GM12878 (cell line): ENCODE data around the gene EIF1AD. TPM values are rescaled to one million over a fixed set of nuclear protein-coding genes. Genes with fewer than 3 reads are reported as not detected.

ENCODE experiments used
- ATAC-seq: fragments of 200-7000 bp; cut with Tn5 transposase; 3 replicates; pipeline ENCODE4 v1.9.1; 2020; ENCODE audit warnings: mild to moderate bottlenecking, moderate library complexity
- BruUV-seq: library from RNA; stranded (reverse); fragments of 400-500 nt; replicated peaks from 2 replicates; lab custom pipeline; 2021; lab: Mats Ljungman, UMichigan
- CTCF ChIA-PET: fragments of 300-600 bp; sonication (Branson Sonifier 250); formaldehyde crosslinking; extraction: SDS; loops from one replicate; lab custom pipeline; 2021; ENCODE audit warnings: inconsistent platforms; lab: Yijun Ruan, JAX
- POLR2A ChIA-PET: fragments of 350-600 bp; formaldehyde crosslinking; extraction: SDS; loops from one replicate; lab custom pipeline; 2021; ENCODE audit warnings: inconsistent platforms; lab: Charles Lee
- RAD21 ChIA-PET: fragments of 300-600 bp; sonication (Branson Sonifier 250); formaldehyde crosslinking; loops from one replicate; lab custom pipeline; 2023; ENCODE audit warnings: antibody characterized with exemption; ENCODE audit not compliant: unreplicated experiment; lab: Charles Lee
- SMC1A ChIA-PET: fragments of 300-600 bp; sonication (Branson Sonifier 250); formaldehyde crosslinking; loops from one replicate; lab custom pipeline; 2023; ENCODE audit not compliant: unreplicated experiment, uncharacterized antibody; lab: Charles Lee
- DNase-seq: peaks from one replicate; pipeline ENCODE4 v3.0.0-alpha.2; 2011; ENCODE audit warnings: low read depth, low spot score
- FAIRE-seq: peaks from 3 replicates; lab custom pipeline; 2011; peaks lifted over from hg19 to GRCh38; lab: Jason Lieb, UNC
- H2AFZ ChIP-seq: 2 replicates; pipeline ENCODE4 v1.6.0; 2011; ENCODE audit warnings: low read depth, low read length, control low read depth; ENCODE audit not compliant: control insufficient read depth
- H3K27ac ChIP-seq: 2 replicates; pipeline ENCODE4 v1.5.1; 2011; ENCODE audit warnings: control low read depth; ENCODE audit not compliant: control insufficient read depth, insufficient read depth
- H3K27me3 ChIP-seq, 2 experiments: replicated peaks in 1 of 2; 2 replicates each; pipeline versions ENCODE4 v1.6.0 to v1.6.1; 2011; ENCODE audit warnings: low read length in 1 of 2; ENCODE audit not compliant: control insufficient read depth in 2 of 2, insufficient read depth in 2 of 2
- H3K36me3 ChIP-seq, 2 experiments: 2 replicates each; pipeline ENCODE4 v1.5.1; 2011; ENCODE audit warnings: low read length in 1 of 2; ENCODE audit not compliant: control insufficient read depth in 2 of 2, insufficient read depth in 2 of 2
- H3K4me1 ChIP-seq: 2 replicates; pipeline ENCODE4 v1.6.1; 2011; ENCODE audit warnings: mild to moderate bottlenecking, low read length, moderate library complexity, mixed read lengths; ENCODE audit not compliant: control insufficient read depth, insufficient read depth
- H3K4me2 ChIP-seq: 2 replicates; pipeline ENCODE4 v1.6.0; 2011; ENCODE audit warnings: control low read depth; ENCODE audit not compliant: control insufficient read depth, insufficient read depth
- H3K4me3 ChIP-seq: fragments of 200-600 bp; sonication (generic); 2 replicates; pipeline ENCODE4 v1.5.1; 2016
- H3K79me2 ChIP-seq: 2 replicates; pipeline ENCODE4 v1.6.0; 2011; ENCODE audit warnings: low read length; ENCODE audit not compliant: control insufficient read depth, insufficient read depth
- H3K9ac ChIP-seq: 2 replicates; pipeline ENCODE4 v1.8.0; 2011; ENCODE audit warnings: low read length, control low read depth, mixed read lengths; ENCODE audit not compliant: control insufficient read depth, insufficient read depth
- H3K9me3 ChIP-seq: replicated peaks from 3 replicates; pipeline ENCODE4 v1.5.1; 2011; ENCODE audit warnings: mild to moderate bottlenecking, low read length; ENCODE audit not compliant: control insufficient read depth, insufficient read depth
- H4K20me1 ChIP-seq: 2 replicates; pipeline ENCODE4 v1.6.0; 2011; ENCODE audit not compliant: control insufficient read depth, insufficient read depth
- ATF3 ChIP-seq: IDR thresholded peaks from 2 replicates; pipeline ENCODE4 v1.6.1; 2011; ENCODE audit warnings: low read depth, mild to moderate bottlenecking, low read length, moderate library complexity, borderline replicate concordance; ENCODE audit errors: extremely low read depth
- BCL3 ChIP-seq: IDR thresholded peaks from 2 replicates; pipeline ENCODE4 v1.6.1; 2011; ENCODE audit warnings: borderline replicate concordance, low read depth, mild to moderate bottlenecking, moderate library complexity, low read length; ENCODE audit not compliant: insufficient read depth, poor library complexity, severe bottlenecking
- BCLAF1 ChIP-seq: fragments of 450-650 bp; IDR thresholded peaks from 2 replicates; pipeline ENCODE4 v1.6.1; 2017; ENCODE audit warnings: antibody characterized with exemption, mild to moderate bottlenecking, moderate library complexity
- E4F1 ChIP-seq: fragments of 450-650 bp; IDR thresholded peaks from 2 replicates; pipeline ENCODE4 v1.6.1; 2018; ENCODE audit warnings: borderline replicate concordance, mild to moderate bottlenecking; ENCODE audit not compliant: partially characterized antibody
- EP300 ChIP-seq, 2 experiments: fragments of 150-350 bp in 1 of 2; IDR thresholded peaks; 2 replicates each; pipeline ENCODE4 v1.6.1; 2011 to 2012; ENCODE audit warnings: low read depth in 2 of 2, low read length in 2 of 2, borderline replicate concordance in 1 of 2, improper control_type of control experiment in 1 of 2, inconsistent platforms in 1 of 2; ENCODE audit not compliant: control insufficient read depth in 1 of 2
- MEF2B ChIP-seq: fragments of 450-650 bp; IDR thresholded peaks from 2 replicates; pipeline ENCODE4 v1.6.1; 2018; ENCODE audit warnings: mild to moderate bottlenecking, moderate library complexity; ENCODE audit not compliant: partially characterized antibody, poor library complexity, severe bottlenecking
- MLLT1 ChIP-seq: fragments of 450-650 bp; IDR thresholded peaks from 2 replicates; pipeline ENCODE4 v1.6.1; 2016; ENCODE audit warnings: mild to moderate bottlenecking
- POLR2AphosphoS5 ChIP-seq: IDR thresholded peaks from 2 replicates; pipeline ENCODE4 v1.6.1; 2011; ENCODE audit warnings: mild to moderate bottlenecking, low read length, inconsistent platforms
- WGBS: methylation state at CpG from one replicate; pipeline ENCODE4 v1.1.6; 2016; ENCODE audit warnings: low lambda C conversion rate; ENCODE audit not compliant: insufficient replicate concordance, insufficient coverage; ENCODE audit errors: missing lambda C conversion rate; 5-methylcytosine and 5-hydroxymethylcytosine counted together
- in situ Hi-C: fragments of 300-500 bp; cut with MboI; formaldehyde crosslinking; loops from 9 replicates; pipeline ENCODE4 v1.14.3; 2018; ENCODE audit warnings: mixed read lengths
- intact Hi-C: fragments of 100-400 bp; cut with micrococcal nuclease; formaldehyde crosslinking; loops from one replicate; pipeline ENCODE4 v1.14.2; 2022; ENCODE audit not compliant: unreplicated experiment
- polyA plus RNA-seq, 11 experiments: library from polyadenylated mRNA; depleted of rRNA in 4 of 11; unstranded in 6 of 11; stranded (reverse) in 5 of 11; fragments of >200 nt; fragmentation: Nextera tagmentation in 4 of 11; fragmentation: Illumina TruSeq in 1 of 11; extraction: Ambion mirVana in 4 of 11; extraction: Trizol in 1 of 11; gene quantifications; 1 replicate in 1 of 11; 2 replicates in 10 of 11; pipeline versions ENCODE4 v1.2.1 to v1.2.3, GENCODE V29; 2011 to 2016; ENCODE audit warnings: inconsistent platforms in 2 of 11, missing spikeins in 2 of 11, low read depth in 1 of 11
- total RNA-seq, 4 experiments: library from RNA; depleted of rRNA in 3 of 4; stranded (reverse); fragments of >200 nt in 3 of 4; fragmentation: Illumina TruSeq in 1 of 4; extraction: Trizol in 1 of 4; gene quantifications; 2 replicates each; pipeline versions ENCODE4 v1.2.1 to v1.2.3, GENCODE V29; 2013 to 2021

Gene EIF1AD
- total and polyA plus RNA-seq, 10 of the 15 experiments (the other 5 are each of a cell fraction or from before 2014, with no cell fraction given), result 31.6 to 56.8 (median 39.5) TPM

- no peak for TF ChIP-seq BCLAF1
- no peak for TF ChIP-seq E4F1
- TF ChIP-seq, all 136 proteins: peak for 0
Observed at GRCh38 chr11:66050581-66051231, 48.7 kb upstream of the EIF1AD start (continued).

- Histone ChIP-seq H3K4me3 (no peak within 1 kb of the TSS), H3K4me1 (peaks cover 17% of the 10 kb centered on the region), H4K20me1 (no peaks in the 10 kb centered on the region), H3K9me3 (no peaks in the 10 kb centered on the region), H3K4me2 (no peak within 1 kb of the TSS), H3K9ac (no peak within 1 kb of the TSS), H3K79me2 (peaks cover 16% of the 10 kb centered on the region), H3K27me3 (no peaks in the 10 kb centered on the region), H3K27ac (no peak within 1 kb of the TSS), H2AFZ (no peak within 1 kb of the TSS), H3K36me3 (no peaks in the 10 kb centered on the region)
- WGBS, result 33% methylated on average over 25 of the region's 39 CpGs
- SMC1A ChIA-PET, result no interaction called here
- POLR2A ChIA-PET, result interaction anchor here (0.6 kb wide), 1 partner anchor 48 kb away, joined by 14 read pairs; no protein-coding TSS in a partner anchor
- intact Hi-C loops (no loop called here), in situ Hi-C loops (no loop called here)
- FAIRE-seq (no peak), DNase-seq (no peak), ATAC-seq (no peak)
- RAD21 ChIA-PET, result no interaction called here
- no TSS peak for BruUV-seq
- CTCF ChIA-PET, result interaction anchor here (1.1 to 5.0 kb wide), 3 partner anchors 19 to 46 kb away, joined by 3 to 43 read pairs (median 3); partner anchors contain the start of genes BANF1 and CATSPER1
- TF ChIP-seq MEF2B, result no peak
- no peak for TF ChIP-seq MLLT1
- no peak for TF ChIP-seq ATF3
- no peak for TF ChIP-seq BCL3
- no peak for TF ChIP-seq EP300 (IDR thresholded peaks at IDR 0.05; ENCODE audit: borderline replicate concordance in 1 of 2, control insufficient read depth in 1 of 2, low read depth in 2 of 2, low read length in 2 of 2)
- TF ChIP-seq POLR2AphosphoS5, result no peak
Observed at GRCh38 chr11:66048547-66049323, 46.8 kb upstream of the EIF1AD start, which contains the start of gene GAL3ST3. GAL3ST3 (minus strand) TSS chr11:66049161; CDS start chr11:66045415, 3,746 bp downstream.
